Measurements from ENCODE around the gene STK11. TPM values are rescaled to one million over a fixed set of nuclear protein-coding genes. Genes with fewer than 3 reads are reported as not detected.

Gene STK11
- total RNA-seq, 4 donors from 2014 or later, result 98.4 to 135 (median 117) TPM

- TF ChIP-seq POLR2A (IDR thresholded peaks at IDR 0.05), result no peak
- TF ChIP-seq CTCF (IDR thresholded peaks at IDR 0.05), result no peak
Measured at GRCh38 chr19:1234051-1234954, 28.7 kb downstream of the STK11 start.

GRCh38 chr19:1234955-1235380 lies 29.4 kb downstream of the STK11 start:
- Histone ChIP-seq H3K27me3 (peaks cover 0 to 21% of the 10 kb centered on the region in 2 donors), H3K36me3 (no peaks in the 10 kb centered on the region), H3K27ac (no peak overlapping the region), H3K9me3 (no peaks in the 10 kb centered on the region), H3K4me1 (peaks cover 0 to 53% (median 13%) of the 10 kb centered on the region in 4 donors), H3K4me3 (no peak overlapping the region)
- no peak for DNase-seq
- TF ChIP-seq POLR2A (IDR thresholded peaks at IDR 0.05) (no peak), CTCF (IDR thresholded peaks at IDR 0.05) (no peak)

More at GRCh38 chr19:1234051-1234954, 28.7 kb downstream of the STK11 start:
- H3K4me1 ChIP-seq, result peaks cover 0 to 48% (median 12%) of the 10 kb centered on the region in 4 donors
- no peak overlapping the region for H3K4me3 ChIP-seq
- H3K9me3 ChIP-seq, result no peaks in the 10 kb centered on the region
- H3K27ac ChIP-seq, result no peak overlapping the region
- DNase-seq, result peak in 1 of 3 donors; percentile 67
- H3K36me3 ChIP-seq, result no peaks in the 10 kb centered on the region
- peaks cover 0 to 21% of the 10 kb centered on the region in 2 donors for H3K27me3 ChIP-seq

- H3K27ac ChIP-seq, result no peak overlapping the region
- H3K27me3 ChIP-seq, result peaks cover 0 to 21% of the 10 kb centered on the region in 2 donors
- H3K4me3 ChIP-seq, result no peak overlapping the region
- H3K9me3 ChIP-seq, result no peaks in the 10 kb centered on the region
- H3K4me1 ChIP-seq, result peaks cover 2 to 61% (median 22%) of the 10 kb centered on the region in 4 donors
- TF ChIP-seq POLR2A (IDR thresholded peaks at IDR 0.05) (no peak), CTCF (IDR thresholded peaks at IDR 0.05) (no peak)
- no peak for DNase-seq
- no peaks in the 10 kb centered on the region for H3K36me3 ChIP-seq
Measured at GRCh38 chr19:1235625-1236538, 30.3 kb downstream of the STK11 start.

- Histone ChIP-seq H3K36me3 (no peaks in the 10 kb centered on the region), H3K4me3 (peak overlapping the region in 3 of 4 donors; percentile 52 to 61 (median 56)), H3K9me3 (no peaks in the 10 kb centered on the region), H3K27ac (no peak overlapping the region), H3K4me1 (peaks cover 4 to 66% (median 28%) of the 10 kb centered on the region in 4 donors), H3K27me3 (peaks cover 0 to 21% of the 10 kb centered on the region in 2 donors)
- TF ChIP-seq CTCF (IDR thresholded peaks at IDR 0.05) (no peak), POLR2A (IDR thresholded peaks at IDR 0.05) (no peak)
- no peak for DNase-seq
Measured at GRCh38 chr19:1236576-1236975, 31.0 kb downstream of the STK11 start.

- Histone ChIP-seq H3K27me3 (peaks cover 0 to 21% of the 10 kb centered on the region in 2 donors), H3K4me1 (peaks cover 4 to 66% (median 30%) of the 10 kb centered on the region in 4 donors), H3K27ac (peak overlapping the region in 1 of 4 donors; percentile 38), H3K36me3 (no peaks in the 10 kb centered on the region), H3K9me3 (no peaks in the 10 kb centered on the region), H3K4me3 (peak overlapping the region; percentile 24 to 61 (median 54))
- DNase-seq, result no peak
- TF ChIP-seq CTCF (IDR thresholded peaks at IDR 0.05) (no peak), POLR2A (IDR thresholded peaks at IDR 0.05) (no peak)
Measured at GRCh38 chr19:1237027-1237659, 31.6 kb downstream of the STK11 start.
